ENCODE results near the gene SLC26A9.

The SLC26A9 gene

GRCh38 chr1:205986292-205986691 is 43.0 kb upstream of the SLC26A9 start:
- TF ChIP-seq CTCF (IDR thresholded peaks at IDR 0.05; ENCODE audit: control insufficient read depth, extremely low read depth, insufficient read depth) = no peak; the same call in 1 of the 2 replicates
- no peak overlapping the region for H3K4me3 ChIP-seq (ENCODE audit: low read depth, low read length)
- DNase-seq (ENCODE audit: low read depth) = no peak

- TF ChIP-seq CTCF (IDR thresholded peaks at IDR 0.05; ENCODE audit: control insufficient read depth, extremely low read depth, insufficient read depth) = no peak
- no peak for DNase-seq (ENCODE audit: low read depth)
Measured at GRCh38 chr1:205985330-205986005, 42.2 kb upstream of the SLC26A9 start.

GRCh38 chr1:205983925-205984725 is 40.9 kb upstream of the SLC26A9 start:
- TF ChIP-seq CTCF (IDR thresholded peaks at IDR 0.05; ENCODE audit: control insufficient read depth, extremely low read depth, insufficient read depth) = peak; percentile 91
- DNase-seq (ENCODE audit: low read depth) = peak; percentile 55
- no peak overlapping the region for H3K4me3 ChIP-seq (ENCODE audit: low read depth, low read length)

More at GRCh38 chr1:205985330-205986005, 42.2 kb upstream of the SLC26A9 start:
- no peak overlapping the region for H3K4me3 ChIP-seq (ENCODE audit: low read depth, low read length)

GRCh38 chr1:205981257-205981656 is 38.0 kb upstream of the SLC26A9 start:
- DNase-seq (ENCODE audit: low read depth) = no peak
- H3K4me3 ChIP-seq (ENCODE audit: low read depth, low read length) = no peak overlapping the region
- no peak for TF ChIP-seq CTCF (IDR thresholded peaks at IDR 0.05; ENCODE audit: control insufficient read depth, extremely low read depth, insufficient read depth)

GRCh38 chr1:205980237-205980870 is 37.1 kb upstream of the SLC26A9 start:
- no peak for DNase-seq (ENCODE audit: low read depth)
- TF ChIP-seq CTCF (IDR thresholded peaks at IDR 0.05; ENCODE audit: control insufficient read depth, extremely low read depth, insufficient read depth) = no peak
- no peak overlapping the region for H3K4me3 ChIP-seq (ENCODE audit: low read depth, low read length)

GRCh38 chr1:205979301-205979700 is 36.0 kb upstream of the SLC26A9 start:
- TF ChIP-seq CTCF (IDR thresholded peaks at IDR 0.05; ENCODE audit: control insufficient read depth, extremely low read depth, insufficient read depth) = no peak
- no peak for DNase-seq (ENCODE audit: low read depth)
- no peak overlapping the region for H3K4me3 ChIP-seq (ENCODE audit: low read depth, low read length)

All from LNCaP clone FGC (cell line).